ENCODE data around the gene DNM2.

The DNM2 gene

GRCh38 chr19:10852098-10852800 is 134.4 kb downstream of the DNM2 start (continued):
- TF ChIP-seq, protein P1, sequence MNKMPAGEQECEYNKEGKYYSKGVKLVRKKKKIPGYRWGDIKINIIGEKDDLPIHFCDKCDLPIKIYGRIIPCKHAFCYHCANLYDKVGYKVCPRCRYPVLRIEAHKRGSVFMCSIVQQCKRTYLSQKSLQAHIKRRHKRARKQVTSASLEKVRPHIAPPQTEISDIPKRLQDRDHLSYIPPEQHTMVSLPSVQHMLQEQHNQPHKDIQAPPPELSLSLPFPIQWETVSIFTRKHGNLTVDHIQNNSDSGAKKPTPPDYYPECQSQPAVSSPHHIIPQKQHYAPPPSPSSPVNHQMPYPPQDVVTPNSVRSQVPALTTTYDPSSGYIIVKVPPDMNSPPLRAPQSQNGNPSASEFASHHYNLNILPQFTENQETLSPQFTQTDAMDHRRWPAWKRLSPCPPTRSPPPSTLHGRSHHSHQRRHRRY (tag by site-specific recombination; IDR thresholded peaks at IDR 0.05) = no peak
- TF ChIP-seq ZNF184 (tag by site-specific recombination; IDR thresholded peaks at IDR 0.05) (no peak), ZXDB (tag by site-specific recombination; IDR thresholded peaks at IDR 0.05) (no peak), KLF17 (tag by site-specific recombination; IDR thresholded peaks at IDR 0.05) (no peak), GLIS2 (tag by site-specific recombination; IDR thresholded peaks at IDR 0.05) (no peak), ZNF138 (tag by site-specific recombination; IDR thresholded peaks at IDR 0.05; ENCODE audit: borderline replicate concordance) (no peak)

- no peaks in the 10 kb centered on the region for H3K36me3 ChIP-seq (ENCODE audit: control insufficient read depth in 2 of 2, insufficient read depth in 1 of 2, low read length in 2 of 2)
- no peak for TF ChIP-seq ZNF362 (tag by site-specific recombination; IDR thresholded peaks at IDR 0.05)
- TF ChIP-seq ZBTB1 (tag by site-specific recombination; IDR thresholded peaks at IDR 0.05) = no peak
- TF ChIP-seq ZNF555 (tag by site-specific recombination; conservative IDR thresholded peaks at IDR 0.05) = no peak
- TF ChIP-seq ZNF596 (tag by site-specific recombination; IDR thresholded peaks at IDR 0.05) = no peak
- TF ChIP-seq ZBTB20 (tag by site-specific recombination; IDR thresholded peaks at IDR 0.05) = no peak
- TF ChIP-seq ZFP69B (tag by site-specific recombination; IDR thresholded peaks at IDR 0.05) = no peak
- no peak for TF ChIP-seq ZNF140 (tag by site-specific recombination; IDR thresholded peaks at IDR 0.05)
- TF ChIP-seq ZNF214 (tag by site-specific recombination; IDR thresholded peaks at IDR 0.05; ENCODE audit: borderline replicate concordance) = no peak
- no peak for TF ChIP-seq RBAK (tag by site-specific recombination; IDR thresholded peaks at IDR 0.05)
- no peak for TF ChIP-seq KLF7 (tag by site-specific recombination; IDR thresholded peaks at IDR 0.05; ENCODE audit: borderline replicate concordance)
- no peak for TF ChIP-seq GLI4 (tag by site-specific recombination; IDR thresholded peaks at IDR 0.05)
- no peak for TF ChIP-seq KLF9 (tag by site-specific recombination; IDR thresholded peaks at IDR 0.05; ENCODE audit: low read depth)
- TF ChIP-seq EGR2 (tag by site-specific recombination; IDR thresholded peaks at IDR 0.05; ENCODE audit: low read depth) = no peak
- TF ChIP-seq ZFHX2 (tag by site-specific recombination; conservative IDR thresholded peaks at IDR 0.05) = no peak
- no peak for TF ChIP-seq ZNF76 (tag by site-specific recombination; IDR thresholded peaks at IDR 0.05; ENCODE audit: borderline replicate concordance, low read depth)
- no peak for TF ChIP-seq YY2 (tag by site-specific recombination; IDR thresholded peaks at IDR 0.05)
- TF ChIP-seq, protein P2, sequence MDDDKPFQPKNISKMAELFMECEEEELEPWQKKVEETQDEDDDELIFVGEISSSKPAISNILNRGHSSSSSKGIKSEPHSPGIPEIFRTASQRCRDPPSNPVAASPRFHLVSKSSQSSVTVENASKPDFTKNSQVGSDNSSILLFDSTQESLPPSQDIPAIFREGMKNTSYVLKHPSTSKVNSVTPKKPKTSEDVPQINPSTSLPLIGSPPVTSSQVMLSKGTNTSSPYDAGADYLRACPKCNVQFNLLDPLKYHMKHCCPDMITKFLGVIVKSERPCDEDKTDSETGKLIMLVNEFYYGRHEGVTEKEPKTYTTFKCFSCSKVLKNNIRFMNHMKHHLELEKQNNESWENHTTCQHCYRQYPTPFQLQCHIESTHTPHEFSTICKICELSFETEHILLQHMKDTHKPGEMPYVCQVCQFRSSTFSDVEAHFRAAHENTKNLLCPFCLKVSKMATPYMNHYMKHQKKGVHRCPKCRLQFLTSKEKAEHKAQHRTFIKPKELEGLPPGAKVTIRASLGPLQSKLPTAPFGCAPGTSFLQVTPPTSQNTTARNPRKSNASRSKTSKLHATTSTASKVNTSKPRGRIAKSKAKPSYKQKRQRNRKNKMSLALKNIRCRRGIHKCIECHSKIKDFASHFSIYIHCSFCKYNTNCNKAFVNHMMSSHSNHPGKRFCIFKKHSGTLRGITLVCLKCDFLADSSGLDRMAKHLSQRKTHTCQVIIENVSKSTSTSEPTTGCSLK (tag by site-specific recombination; IDR thresholded peaks at IDR 0.05) = no peak
- H3K4me3 ChIP-seq (ENCODE audit: low read depth, low read length) = no peak overlapping the region
- no peaks in the 10 kb centered on the region for H3K4me1 ChIP-seq (ENCODE audit: control insufficient read depth, insufficient read depth, low read length)
- no peaks in the 10 kb centered on the region for H3K9me3 ChIP-seq (ENCODE audit: control insufficient read depth, insufficient read depth, low read depth, low read length)
- ChIA-PET POLR2A (interaction anchor here (0.6 to 1.0 kb wide), 4 partner anchors 12 to 79 kb away, joined by 3 to 11 read pairs (median 6); partner anchors contain the start of gene TMED1), CTCF (interaction anchor here (0.6 to 7.7 kb wide), 4 partner anchors 10 to 273 kb away, joined by 3 to 98 read pairs (median 6); no protein-coding TSS in a partner anchor)
- H3K27ac ChIP-seq (ENCODE audit: extremely low read depth, low read depth, low read length) = no peak overlapping the region
Measured at GRCh38 chr19:10852941-10853340, 135.1 kb downstream of the DNM2 start.
